ENCODE data around the gene SNRPA. TPM values are rescaled to one million over a fixed set of nuclear protein-coding genes. Genes with fewer than 3 reads are reported as not detected.

The SNRPA gene
- total and polyA plus RNA-seq, 2 of the 13 experiments (the other 11 are each of a cell fraction or from before 2014, with no cell fraction given): 59.6 to 162 TPM

- TF ChIP-seq HIVEP1 (CRISPR knock-in tag; IDR thresholded peaks at IDR 0.05) (peak; percentile 87), JUN (CRISPR knock-in tag; IDR thresholded peaks at IDR 0.05) (no peak), ZNF446 (CRISPR knock-in tag; IDR thresholded peaks at IDR 0.05) (no peak), KLF16 (CRISPR knock-in tag; IDR thresholded peaks at IDR 0.05) (no peak), ZNF749 (CRISPR knock-in tag; IDR thresholded peaks at IDR 0.05; ENCODE audit: borderline replicate concordance) (no peak), RAD51 (IDR thresholded peaks at IDR 0.05; ENCODE audit: borderline replicate concordance) (no peak), ZNF235 (CRISPR knock-in tag; IDR thresholded peaks at IDR 0.05; ENCODE audit: borderline replicate concordance) (0 out of 2 replicates have a peak, but pooled peaks have one; percentile 12), ZNF362 (CRISPR knock-in tag; IDR thresholded peaks at IDR 0.05; ENCODE audit: borderline replicate concordance) (0 out of 2 replicates have a peak, but pooled peaks have one; percentile 15), HNF4G (IDR thresholded peaks at IDR 0.05; ENCODE audit: borderline replicate concordance, low read depth, low read length) (peak; percentile 94), HNF4G (CRISPR knock-in tag; IDR thresholded peaks at IDR 0.05; ENCODE audit: borderline replicate concordance, low read depth) (peak; percentile 80; the same call in 1 of the 2 replicates), ZSCAN12 (CRISPR knock-in tag; IDR thresholded peaks at IDR 0.05) (no peak), ZBTB42 (CRISPR knock-in tag; IDR thresholded peaks at IDR 0.05) (no peak), AKNA (CRISPR knock-in tag; IDR thresholded peaks at IDR 0.05; ENCODE audit: borderline replicate concordance) (no peak), DPF2 (CRISPR knock-in tag; IDR thresholded peaks at IDR 0.05; ENCODE audit: borderline replicate concordance, low read depth) (no peak), ZNF775 (CRISPR knock-in tag; IDR thresholded peaks at IDR 0.05; ENCODE audit: borderline replicate concordance) (no peak), ZBTB4 (CRISPR knock-in tag; IDR thresholded peaks at IDR 0.05; ENCODE audit: borderline replicate concordance) (no peak)
These were observed 32.1 kb upstream of the SNRPA start (continued) for GRCh38 chr19:40718774-40719391.

Measured in HepG2 (cell line).